Omental fat pad (tissue), 4 donors: Measurements from ENCODE around the gene PARP3. TPM values are rescaled to one million over a fixed set of nuclear protein-coding genes. Genes with fewer than 3 reads are reported as not detected.
"Not testable (repeated sequence)": the region's sequence is repeated elsewhere in the genome, so short reads cannot be mapped to it uniquely, and the experiment has no call there.

Source experiments
- ATAC-seq: fragments of 150-250 bp; one replicate; pipeline ENCODE4 v1.9.1; 2016; ENCODE audit warnings: mild to moderate bottlenecking, moderate library complexity; ENCODE audit not compliant: low FRiP score
- DNase-seq: peaks from one replicate; pipeline ENCODE4 v3.0.0-alpha.2; 2019; ENCODE audit warnings: low spot score
- total RNA-seq, 4 donors: library from RNA; depleted of rRNA; stranded (reverse); fragments of >200 nt; gene quantifications; one replicate each; pipeline ENCODE4 v1.1.0, GENCODE V29; 2016
- TF ChIP-seq, protein P1 (sequence below), 3 donors: fragments of 450-650 bp; IDR thresholded peaks; one replicate each; pipeline ENCODE4 v1.5.1; 2016 to 2017; ENCODE audit warnings: antibody characterized with exemption in 3 of 3, mild to moderate bottlenecking in 3 of 3, moderate library complexity in 2 of 3

PARP3 gene
- total RNA-seq: 10 to 100 TPM; 19.2 to 23.9 (median 22.8) TPM

DNA sequence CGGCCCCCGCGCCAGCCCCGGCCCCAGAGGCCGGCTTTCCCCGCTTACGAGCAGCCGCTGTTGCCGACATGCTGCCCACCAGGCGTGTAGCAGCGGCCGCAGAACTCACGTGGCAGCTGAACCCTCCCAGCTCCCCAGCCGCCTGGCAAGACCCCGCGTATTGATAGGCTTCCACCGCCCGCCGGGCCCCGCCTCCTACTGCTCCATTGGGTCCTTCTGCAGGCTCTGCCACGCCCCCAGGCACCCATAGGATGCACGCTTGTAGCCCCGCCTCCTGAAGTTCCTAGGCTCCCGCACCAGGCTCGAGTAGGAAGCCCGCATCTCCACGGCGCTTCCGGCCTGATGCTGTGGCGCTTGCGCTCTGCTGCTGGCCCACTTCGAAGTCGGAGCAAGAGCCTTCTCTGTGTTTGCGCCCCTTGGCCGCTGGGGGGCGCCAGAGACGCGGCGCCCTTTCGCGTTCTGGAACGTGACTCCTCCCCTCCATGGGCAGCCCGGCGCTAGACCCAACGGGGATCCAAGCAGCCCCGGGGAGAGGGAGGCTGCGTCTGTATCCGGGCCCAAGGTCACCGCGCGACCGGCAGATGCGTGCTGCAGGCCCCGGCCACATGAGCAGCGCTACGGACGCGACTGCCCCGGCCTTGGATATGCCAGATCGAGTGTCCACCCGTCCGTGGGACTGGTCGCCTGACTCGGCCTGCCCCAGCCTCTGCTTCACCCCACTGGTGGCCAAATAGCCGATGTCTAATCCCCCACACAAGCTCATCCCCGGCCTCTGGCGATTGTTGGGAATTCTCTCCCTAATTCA is at the start of gene PARP3, which contains the start of gene RRP9:
TSS of gene PARP3 (plus strand) at position 566 of the 805 bp plus-strand sequence. CDS start 993 bp downstream, outside the sequence.
TSS of gene RRP9 (minus strand) at position 107 of the 805 bp plus-strand sequence. CDS start at position 70, 37 bp downstream.
- DNase-seq: peak; percentile 98
- TF ChIP-seq, protein P1, sequence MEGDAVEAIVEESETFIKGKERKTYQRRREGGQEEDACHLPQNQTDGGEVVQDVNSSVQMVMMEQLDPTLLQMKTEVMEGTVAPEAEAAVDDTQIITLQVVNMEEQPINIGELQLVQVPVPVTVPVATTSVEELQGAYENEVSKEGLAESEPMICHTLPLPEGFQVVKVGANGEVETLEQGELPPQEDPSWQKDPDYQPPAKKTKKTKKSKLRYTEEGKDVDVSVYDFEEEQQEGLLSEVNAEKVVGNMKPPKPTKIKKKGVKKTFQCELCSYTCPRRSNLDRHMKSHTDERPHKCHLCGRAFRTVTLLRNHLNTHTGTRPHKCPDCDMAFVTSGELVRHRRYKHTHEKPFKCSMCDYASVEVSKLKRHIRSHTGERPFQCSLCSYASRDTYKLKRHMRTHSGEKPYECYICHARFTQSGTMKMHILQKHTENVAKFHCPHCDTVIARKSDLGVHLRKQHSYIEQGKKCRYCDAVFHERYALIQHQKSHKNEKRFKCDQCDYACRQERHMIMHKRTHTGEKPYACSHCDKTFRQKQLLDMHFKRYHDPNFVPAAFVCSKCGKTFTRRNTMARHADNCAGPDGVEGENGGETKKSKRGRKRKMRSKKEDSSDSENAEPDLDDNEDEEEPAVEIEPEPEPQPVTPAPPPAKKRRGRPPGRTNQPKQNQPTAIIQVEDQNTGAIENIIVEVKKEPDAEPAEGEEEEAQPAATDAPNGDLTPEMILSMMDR (IDR thresholded peaks at IDR 0.05): peak in 2 of 3 donors; percentile 93 to 99
- ATAC-seq: peak; percentile 95

DNA sequence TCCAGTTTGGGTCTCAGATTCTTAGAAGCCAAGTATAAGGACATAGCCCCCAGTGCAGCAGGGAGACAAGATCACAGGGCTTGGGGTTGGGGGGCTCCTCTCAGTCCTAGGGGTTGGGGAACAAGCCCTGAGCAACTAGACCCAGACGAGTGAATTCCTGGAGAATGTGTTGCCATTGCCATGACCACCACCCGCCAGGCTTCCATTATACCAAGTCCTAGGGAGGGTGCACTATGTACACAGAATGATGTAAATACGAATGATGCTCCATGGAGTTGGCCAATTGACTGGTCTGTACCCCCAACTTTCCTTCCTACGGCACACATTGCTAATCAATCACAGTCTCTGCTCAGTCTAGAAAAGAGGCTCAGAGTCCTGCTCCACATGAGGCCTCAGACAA is 47.8 kb upstream of the PARP3 start:
- TF ChIP-seq, protein P1 (IDR thresholded peaks at IDR 0.05): no peak
- ATAC-seq (no peak), DNase-seq (no peak)

DNA sequence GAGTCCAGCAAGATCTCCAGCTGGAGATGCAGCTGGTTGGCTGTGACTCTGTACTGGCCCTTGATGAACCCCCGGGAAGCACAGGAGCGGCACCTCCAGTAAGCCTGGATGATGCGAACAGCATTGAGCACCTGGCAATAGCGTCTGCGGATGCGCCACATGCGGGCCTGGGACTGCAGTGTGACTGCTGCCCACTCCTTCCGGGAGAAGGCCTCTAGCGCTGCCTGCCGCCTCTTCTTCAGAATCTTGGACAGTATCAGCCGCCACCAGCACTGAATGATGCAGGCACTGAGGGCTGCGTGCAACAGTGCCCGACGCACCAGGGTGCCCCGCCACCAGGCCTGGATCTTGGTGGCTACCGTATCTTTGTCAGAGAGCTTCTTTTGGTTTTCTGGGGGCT is 47.2 kb upstream of the PARP3 start:
- TF ChIP-seq, protein P1 (IDR thresholded peaks at IDR 0.05): no peak
- DNase-seq (no peak), ATAC-seq (no peak)

DNA sequence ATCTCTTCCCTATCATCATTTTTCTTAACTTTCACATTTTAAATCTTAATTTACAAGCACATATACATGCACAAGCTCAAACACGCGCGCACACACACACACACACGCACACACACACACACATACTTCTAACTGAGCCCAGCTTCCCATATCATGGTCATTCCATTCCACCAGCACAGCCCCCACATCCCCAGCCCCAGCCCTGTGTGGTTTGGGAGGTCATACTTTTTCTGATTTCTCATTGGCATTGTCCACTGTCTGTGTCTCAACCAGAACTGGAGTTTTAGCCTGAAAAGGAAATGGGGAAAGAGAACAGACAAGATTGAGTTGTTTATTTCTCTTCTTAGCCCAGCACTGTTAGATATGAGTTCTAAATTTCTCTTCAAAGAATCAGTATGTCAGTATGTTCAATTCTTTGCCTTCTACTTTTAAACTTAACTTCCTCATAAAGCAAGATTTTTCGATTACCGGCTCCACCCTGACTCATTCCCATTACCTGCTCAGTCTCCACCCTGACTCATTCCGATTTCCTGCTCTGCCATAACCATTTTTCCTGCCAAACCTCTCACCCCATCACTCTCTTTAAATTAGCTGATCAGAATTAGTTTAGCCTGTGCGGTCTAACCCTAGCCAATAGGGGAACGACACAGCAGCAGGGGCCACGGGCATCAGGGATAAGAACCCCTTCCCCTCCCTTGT is 45.4 kb upstream of the PARP3 start:
- ATAC-seq (no peak), DNase-seq (no peak)
- TF ChIP-seq, protein P1 (IDR thresholded peaks at IDR 0.05): no peak

DNA sequence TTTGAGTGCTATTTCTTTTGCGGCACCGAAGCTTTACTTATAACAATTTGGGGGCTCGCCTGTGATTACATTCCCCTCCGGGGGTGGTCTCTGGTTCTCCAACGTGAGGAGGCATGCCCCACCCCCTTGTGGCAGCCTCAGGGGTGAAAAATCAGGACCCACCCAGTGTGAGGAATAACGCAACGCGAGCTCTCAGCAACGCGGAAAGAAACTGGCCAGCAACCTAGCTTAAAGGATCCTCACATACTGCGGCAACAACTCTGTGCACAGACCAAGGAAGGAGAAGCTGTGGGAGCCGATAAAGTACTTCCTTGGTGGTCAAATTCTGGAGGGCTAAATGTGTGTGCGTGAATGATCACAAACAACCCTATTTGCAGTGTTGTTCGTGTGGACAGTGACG is 44.8 kb upstream of the PARP3 start:
- TF ChIP-seq, protein P1 (IDR thresholded peaks at IDR 0.05): no peak
- no peak for DNase-seq
- ATAC-seq: no peak

DNA sequence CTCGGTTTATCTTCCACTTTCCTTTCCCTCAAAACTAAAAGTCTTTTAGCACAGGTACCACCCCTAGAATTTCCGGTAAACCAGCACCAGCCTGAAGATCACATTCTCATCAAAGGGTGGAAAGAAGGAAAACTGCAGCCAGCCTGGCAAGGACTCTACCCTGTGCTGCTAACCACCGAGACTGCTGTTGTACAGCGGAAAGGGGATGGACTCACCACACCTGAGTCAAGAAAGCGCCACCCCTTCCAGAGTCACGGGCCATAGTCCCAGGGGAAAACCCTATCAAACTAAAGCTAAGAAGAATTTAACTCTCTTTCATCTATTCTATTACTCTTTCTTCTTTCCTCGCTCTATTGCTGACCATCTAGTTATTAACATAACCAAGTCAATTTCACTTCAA is 42.1 kb upstream of the PARP3 start:
- not testable (repeated sequence) for DNase-seq, ATAC-seq

DNA sequence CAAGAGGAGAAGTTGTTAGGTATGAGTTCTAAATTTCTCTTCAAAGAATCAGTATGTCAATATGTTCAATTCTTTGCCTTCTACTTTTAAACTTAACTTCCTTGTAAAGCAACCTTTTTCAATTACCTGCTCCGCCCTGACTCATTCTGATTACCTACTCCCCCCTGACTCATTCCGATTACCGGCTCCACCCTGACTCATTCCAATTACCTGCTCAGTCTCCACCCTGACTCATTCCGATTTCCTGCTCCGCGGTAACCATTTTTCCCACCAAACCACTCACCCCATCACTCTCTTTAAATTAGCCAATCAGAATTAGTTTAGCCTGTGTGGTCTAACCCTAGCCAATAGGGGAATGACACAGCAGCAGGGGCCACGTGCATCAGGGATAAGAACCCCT is 39.8 kb upstream of the PARP3 start:
- ATAC-seq, DNase-seq: not testable (repeated sequence)
